Fibroblast of skin of scalp (primary cell): ENCODE data around the gene ZC3H13.

ENCODE experiments used
- DNase-seq: peaks from one replicate; pipeline ENCODE4 v3.0.0-alpha.2; 2013

Gene ZC3H13

GRCh38 chr13:45940061-45940460 lies 112.5 kb downstream of the ZC3H13 start:
- DNase-seq: no peak

- DNase-seq: no peak
These were observed 115.9 kb downstream of the ZC3H13 start for GRCh38 chr13:45936621-45937020.

- DNase-seq: no peak
These were observed 118.3 kb downstream of the ZC3H13 start for GRCh38 chr13:45934283-45934682.

GRCh38 chr13:45933203-45933908 lies 119.2 kb downstream of the ZC3H13 start:
- DNase-seq: no peak

- no peak for DNase-seq
These were observed 119.9 kb downstream of the ZC3H13 start for GRCh38 chr13:45932676-45933075.

GRCh38 chr13:45932172-45932571 lies 120.4 kb downstream of the ZC3H13 start:
- no peak for DNase-seq

GRCh38 chr13:45931211-45931610 lies 121.3 kb downstream of the ZC3H13 start:
- DNase-seq: no peak

- DNase-seq: no peak
These were observed 122.4 kb downstream of the ZC3H13 start for GRCh38 chr13:45930177-45930576.

GRCh38 chr13:45928843-45929242 lies 123.7 kb downstream of the ZC3H13 start:
- DNase-seq: peak; percentile 40

GRCh38 chr13:45928176-45928575 lies 124.4 kb downstream of the ZC3H13 start:
- no peak for DNase-seq

GRCh38 chr13:45926741-45927140 lies 125.8 kb downstream of the ZC3H13 start:
- DNase-seq: no peak

GRCh38 chr13:45925151-45925550 lies 127.4 kb downstream of the ZC3H13 start:
- no peak for DNase-seq

- DNase-seq: no peak
These were observed 131.3 kb downstream of the ZC3H13 start for GRCh38 chr13:45921162-45921736.

GRCh38 chr13:45918597-45918996 lies 133.9 kb downstream of the ZC3H13 start:
- DNase-seq: no peak

- DNase-seq: no peak
These were observed 135.5 kb downstream of the ZC3H13 start for GRCh38 chr13:45917019-45917418.

- no peak for DNase-seq
These were observed 136.7 kb downstream of the ZC3H13 start for GRCh38 chr13:45915686-45916439.

- DNase-seq: peak; percentile 28
These were observed 142.9 kb downstream of the ZC3H13 start for GRCh38 chr13:45909673-45910072.

GRCh38 chr13:45909089-45909488 lies 143.5 kb downstream of the ZC3H13 start:
- no peak for DNase-seq

- DNase-seq: no peak
These were observed 145.0 kb downstream of the ZC3H13 start for GRCh38 chr13:45907503-45907902.
